ENCODE results near the gene GRIK1. TPM values are rescaled to one million over a fixed set of nuclear protein-coding genes. Genes with fewer than 3 reads are reported as not detected.

The GRIK1 gene
- total RNA-seq, 4 donors from 2014 or later = 1.2 to 7.4 (median 1.3) TPM; not detected in 1

DNA sequence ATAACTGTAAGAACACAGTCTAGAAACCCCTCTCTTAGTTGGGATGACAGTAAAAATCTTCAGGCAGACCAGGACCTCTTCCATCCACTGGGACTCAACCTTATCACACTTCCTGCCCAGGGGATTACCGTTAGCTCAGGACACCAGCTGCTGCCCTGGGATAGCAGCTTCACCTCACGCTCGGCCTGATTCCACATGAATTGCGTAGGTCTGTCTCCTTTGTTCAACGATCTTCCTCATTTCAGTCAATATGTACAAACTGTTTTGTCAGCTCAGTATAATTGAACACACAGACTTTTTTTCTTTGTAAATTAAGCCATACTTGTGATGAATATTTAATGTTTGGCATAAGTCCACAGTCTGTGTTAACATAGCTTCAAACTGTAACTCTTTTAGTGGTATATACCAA, 290.4 kb downstream of the GRIK1 start:
- Histone ChIP-seq H3K4me3 (no peak overlapping the region), H3K27ac (no peak overlapping the region), H3K36me3 (no peaks in the 10 kb centered on the region), H3K4me1 (no peaks in the 10 kb centered on the region), H3K9me3 (no peaks in the 10 kb centered on the region), H3K27me3 (no peaks in the 10 kb centered on the region)
- no peak for DNase-seq
- TF ChIP-seq POLR2A (IDR thresholded peaks at IDR 0.05) = no peak
- TF ChIP-seq, protein P1, sequence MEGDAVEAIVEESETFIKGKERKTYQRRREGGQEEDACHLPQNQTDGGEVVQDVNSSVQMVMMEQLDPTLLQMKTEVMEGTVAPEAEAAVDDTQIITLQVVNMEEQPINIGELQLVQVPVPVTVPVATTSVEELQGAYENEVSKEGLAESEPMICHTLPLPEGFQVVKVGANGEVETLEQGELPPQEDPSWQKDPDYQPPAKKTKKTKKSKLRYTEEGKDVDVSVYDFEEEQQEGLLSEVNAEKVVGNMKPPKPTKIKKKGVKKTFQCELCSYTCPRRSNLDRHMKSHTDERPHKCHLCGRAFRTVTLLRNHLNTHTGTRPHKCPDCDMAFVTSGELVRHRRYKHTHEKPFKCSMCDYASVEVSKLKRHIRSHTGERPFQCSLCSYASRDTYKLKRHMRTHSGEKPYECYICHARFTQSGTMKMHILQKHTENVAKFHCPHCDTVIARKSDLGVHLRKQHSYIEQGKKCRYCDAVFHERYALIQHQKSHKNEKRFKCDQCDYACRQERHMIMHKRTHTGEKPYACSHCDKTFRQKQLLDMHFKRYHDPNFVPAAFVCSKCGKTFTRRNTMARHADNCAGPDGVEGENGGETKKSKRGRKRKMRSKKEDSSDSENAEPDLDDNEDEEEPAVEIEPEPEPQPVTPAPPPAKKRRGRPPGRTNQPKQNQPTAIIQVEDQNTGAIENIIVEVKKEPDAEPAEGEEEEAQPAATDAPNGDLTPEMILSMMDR (IDR thresholded peaks at IDR 0.05) = no peak

DNA sequence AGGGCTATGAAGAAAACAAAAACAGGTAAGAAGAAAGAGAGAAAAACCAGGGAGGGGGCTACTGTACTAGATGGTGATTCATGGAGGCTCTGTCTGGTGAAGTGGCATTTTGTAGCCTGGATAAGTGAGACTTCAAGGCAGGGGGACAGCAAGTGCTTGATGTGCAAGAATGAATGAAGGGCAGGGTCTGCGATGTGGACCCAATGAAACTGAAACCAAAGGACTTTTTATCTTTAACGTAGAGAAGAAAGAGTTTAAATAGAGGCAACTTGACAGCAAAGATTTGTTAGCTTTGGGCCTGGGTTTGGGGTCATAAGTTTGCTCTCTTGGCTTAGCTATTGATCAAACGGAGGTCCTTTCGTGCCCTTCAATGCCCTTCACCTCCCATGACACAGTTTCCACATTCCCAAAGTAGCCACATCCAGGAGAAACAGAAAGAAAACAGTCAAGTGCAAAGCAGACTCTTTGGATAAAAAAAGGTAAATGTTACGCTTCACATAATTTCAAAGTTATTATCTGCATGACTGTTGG, 291.0 kb downstream of the GRIK1 start:
- no peaks in the 10 kb centered on the region for H3K9me3 ChIP-seq
- no peak overlapping the region for H3K4me3 ChIP-seq
- H3K27ac ChIP-seq = no peak overlapping the region
- TF ChIP-seq, protein P1 (IDR thresholded peaks at IDR 0.05) = no peak
- no peaks in the 10 kb centered on the region for H3K4me1 ChIP-seq
- H3K27me3 ChIP-seq = no peaks in the 10 kb centered on the region
- H3K36me3 ChIP-seq = no peaks in the 10 kb centered on the region
- DNase-seq = no peak

DNA sequence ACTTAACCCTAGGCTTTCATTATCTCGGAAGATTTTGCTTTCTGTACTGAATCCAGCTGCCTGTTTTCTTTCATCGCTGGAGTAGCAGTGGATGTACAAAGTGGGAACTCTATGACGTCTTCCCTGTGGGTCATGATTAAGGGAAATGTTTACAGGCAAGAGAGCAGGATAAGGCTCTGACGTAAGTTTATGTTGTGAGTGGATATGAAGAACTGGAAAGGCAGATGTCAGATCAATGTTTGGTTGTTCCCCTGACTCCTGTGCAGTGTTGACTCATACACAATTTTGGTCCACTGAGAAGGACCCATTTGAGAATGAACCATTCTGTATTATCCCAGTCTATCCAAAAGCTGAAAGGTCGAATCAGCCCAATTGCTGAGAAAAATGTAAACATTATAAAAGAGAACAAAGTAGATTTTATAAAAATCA, 292.4 kb downstream of the GRIK1 start:
- H3K27ac ChIP-seq = no peak overlapping the region
- H3K4me1 ChIP-seq = no peaks in the 10 kb centered on the region
- no peaks in the 10 kb centered on the region for H3K36me3 ChIP-seq
- TF ChIP-seq, protein P1 (IDR thresholded peaks at IDR 0.05) = no peak
- no peak for TF ChIP-seq POLR2A (IDR thresholded peaks at IDR 0.05)
- no peaks in the 10 kb centered on the region for H3K27me3 ChIP-seq
- no peak for DNase-seq
- no peak overlapping the region for H3K4me3 ChIP-seq
- H3K9me3 ChIP-seq = no peaks in the 10 kb centered on the region

DNA sequence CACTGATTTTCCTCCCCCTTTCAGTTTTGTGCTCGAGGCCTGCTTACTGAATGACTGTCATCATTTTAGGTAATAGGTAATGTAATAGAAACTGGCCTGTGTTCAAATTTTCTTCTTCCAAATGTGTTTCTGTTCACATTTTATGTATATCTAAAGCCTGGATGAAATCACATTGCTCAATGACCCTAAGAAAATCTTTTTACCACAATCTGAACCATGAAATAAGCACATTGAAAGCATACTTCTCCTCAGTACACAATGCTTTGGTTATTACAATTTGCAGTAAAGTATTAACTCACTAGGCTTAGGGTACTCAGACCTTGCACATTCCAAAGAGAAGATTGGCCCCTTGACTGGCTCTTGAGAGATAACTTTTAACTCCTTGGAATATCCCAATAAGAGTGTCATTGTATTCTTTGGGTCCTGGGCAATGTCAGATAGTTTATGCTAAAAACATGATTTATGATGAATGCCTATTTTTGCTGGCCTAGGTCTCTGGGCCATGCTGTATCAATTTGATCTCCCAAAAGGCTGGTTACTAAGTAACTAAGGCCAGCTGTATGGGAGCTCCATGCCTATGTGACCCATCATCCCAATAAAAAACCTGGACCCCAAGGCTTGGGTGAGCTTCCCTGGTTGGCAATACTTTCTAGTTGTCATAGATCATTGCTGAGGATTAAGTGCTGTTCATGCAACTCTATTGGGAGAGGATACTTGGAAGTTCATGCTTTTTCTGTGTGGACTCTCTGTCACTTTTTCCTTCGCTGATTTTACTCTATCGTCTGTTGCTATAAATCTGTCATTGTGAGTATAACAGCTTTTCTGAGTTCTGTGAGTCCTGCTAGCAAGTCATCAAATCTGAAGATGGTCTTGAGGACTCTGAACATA, 293.9 kb downstream of the GRIK1 start:
- Histone ChIP-seq H3K36me3 (no peaks in the 10 kb centered on the region), H3K9me3 (no peaks in the 10 kb centered on the region), H3K27me3 (no peaks in the 10 kb centered on the region), H3K27ac (no peak overlapping the region), H3K4me1 (no peaks in the 10 kb centered on the region), H3K4me3 (no peak overlapping the region)
- DNase-seq = no peak
- TF ChIP-seq POLR2A (IDR thresholded peaks at IDR 0.05) = no peak
- TF ChIP-seq, protein P1 (IDR thresholded peaks at IDR 0.05) = no peak

DNA sequence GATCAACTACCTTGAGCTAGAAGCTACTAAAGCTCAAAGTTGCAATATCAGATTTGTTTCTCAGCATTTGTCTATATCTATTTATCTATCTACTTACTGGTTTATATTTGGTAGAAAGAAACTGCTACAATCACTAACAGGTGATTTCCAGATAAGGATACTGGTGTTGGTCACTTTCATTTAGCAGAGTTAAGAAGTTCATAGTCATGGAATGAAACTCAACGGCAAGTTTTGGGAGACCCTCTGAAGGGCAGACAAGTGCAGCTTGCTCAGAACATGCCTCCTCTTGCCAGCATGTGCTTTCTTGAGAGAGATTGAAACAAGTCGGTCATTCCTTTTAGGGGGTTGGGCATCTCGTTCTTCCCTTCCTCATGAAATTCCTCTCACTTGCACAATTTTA, 296.5 kb downstream of the GRIK1 start:
- TF ChIP-seq, protein P1 (IDR thresholded peaks at IDR 0.05) = no peak
- TF ChIP-seq POLR2A (IDR thresholded peaks at IDR 0.05) = no peak
- no peak overlapping the region for H3K27ac ChIP-seq
- DNase-seq = no peak
- H3K4me1 ChIP-seq = no peaks in the 10 kb centered on the region
- H3K36me3 ChIP-seq = no peaks in the 10 kb centered on the region
- H3K4me3 ChIP-seq = no peak overlapping the region
- H3K9me3 ChIP-seq = no peaks in the 10 kb centered on the region
- no peaks in the 10 kb centered on the region for H3K27me3 ChIP-seq

Data from Peyer's patch (tissue), 4 donors.